SK-N-SH (cell line): ENCODE results near the gene CCDC88C. TPM values are rescaled to one million over a fixed set of nuclear protein-coding genes. Genes with fewer than 3 reads are reported as not detected.

Experiments used
- CTCF ChIA-PET: fragments of 300-600, 350-600 bp; formaldehyde crosslinking; extraction: SDS; loops from one replicate; lab custom pipeline; 2021; lab: Yijun Ruan, JAX
- POLR2A ChIA-PET: fragments of 350-600 bp; sonication (Branson Sonifier 250); formaldehyde crosslinking; extraction: SDS; loops from one replicate; lab custom pipeline; 2020; ENCODE audit warnings: antibody characterized with exemption, inconsistent platforms; lab: Yijun Ruan, JAX
- DNase-seq: peaks from one replicate; pipeline ENCODE4 v3.0.0; 2012
- H2AFZ ChIP-seq: fragments of 200-600 bp; sonication (generic); 2 replicates; pipeline ENCODE4 v1.8.1; 2016; ENCODE audit warnings: antibody characterized with exemption, mild to moderate bottlenecking, low read depth
- H3F3A ChIP-seq: fragments of 200-600 bp; sonication (generic); replicated peaks from 2 replicates; pipeline ENCODE3; 2016; ENCODE audit warnings: antibody characterized with exemption, mild to moderate bottlenecking; ENCODE audit not compliant: insufficient read depth
- H3K27ac ChIP-seq, 2 experiments: fragments of 200-500 bp in 1 of 2; fragments of 200-600 bp in 1 of 2; sonication (Bioruptor generic) in 1 of 2; sonication (generic), shearing (Covaris generic) in 1 of 2; 2 replicates each; pipeline versions ENCODE4 v1.5.1 to v1.6.1; 2014 to 2016; ENCODE audit warnings: low read depth in 2 of 2, inconsistent platforms in 1 of 2, low read length in 1 of 2, mild to moderate bottlenecking in 1 of 2, mixed read lengths in 1 of 2
- H3K27me3 ChIP-seq: fragments of 200-600 bp; sonication (generic), shearing (Covaris generic); 2 replicates; pipeline ENCODE4 v1.6.1; 2016; ENCODE audit warnings: mixed run types; ENCODE audit not compliant: insufficient read depth
- H3K36me3 ChIP-seq, 2 experiments: fragments of 200-500 bp in 1 of 2; fragments of 200-600 bp in 1 of 2; sonication (Bioruptor generic) in 1 of 2; sonication (generic) in 1 of 2; replicated peaks in 1 of 2; 2 replicates each; pipeline versions ENCODE3 to v1.5.1; 2014 to 2016; ENCODE audit warnings: low read length in 1 of 2, mild to moderate bottlenecking in 1 of 2; ENCODE audit not compliant: insufficient read depth in 2 of 2, control insufficient read depth in 1 of 2
- H3K4me1 ChIP-seq, 2 experiments: fragments of 200-500 bp in 1 of 2; fragments of 200-600 bp in 1 of 2; sonication (Bioruptor generic) in 1 of 2; sonication (generic), shearing (Covaris generic) in 1 of 2; 2 replicates each; pipeline versions ENCODE4 v1.5.1 to v1.6.1; 2014 to 2016; ENCODE audit warnings: low read depth in 1 of 2, low read length in 1 of 2, mixed run types in 1 of 2; ENCODE audit not compliant: insufficient read depth in 2 of 2, control insufficient read depth in 1 of 2
- H3K4me2 ChIP-seq: fragments of 200-600 bp; sonication (generic), shearing (Covaris generic); 2 replicates; pipeline ENCODE4 v1.6.1; 2017; ENCODE audit warnings: mixed run types
- H3K4me3 ChIP-seq, 2 experiments: fragments of 200-500 bp in 1 of 2; fragments of 200-600 bp in 1 of 2; sonication (Bioruptor generic) in 1 of 2; sonication (generic), shearing (Covaris generic) in 1 of 2; 2 replicates each; pipeline versions ENCODE4 v1.5.1 to v1.8.1; 2014 to 2016; ENCODE audit warnings: low read depth in 2 of 2, inconsistent platforms in 1 of 2, low read length in 1 of 2, mild to moderate bottlenecking in 1 of 2, mixed read lengths in 1 of 2, moderate library complexity in 1 of 2
- H3K79me2 ChIP-seq: fragments of 200-600 bp; sonication (generic); 2 replicates; pipeline ENCODE4 v1.8.1; 2017; ENCODE audit warnings: mild to moderate bottlenecking; ENCODE audit not compliant: insufficient read depth
- H3K9ac ChIP-seq: fragments of 200-600 bp; sonication (generic); 2 replicates; pipeline ENCODE4 v1.6.1; 2017; ENCODE audit warnings: mixed run types
- H3K9me2 ChIP-seq: fragments of 200-600 bp; sonication (generic); 2 replicates; pipeline ENCODE4 v1.6.1; 2017; ENCODE audit warnings: mixed run types
- H3K9me3 ChIP-seq: fragments of 200-600 bp; sonication (generic); 2 replicates; pipeline ENCODE4 v1.6.1; 2017; ENCODE audit warnings: mixed run types, mild to moderate bottlenecking, moderate library complexity
- H4K20me1 ChIP-seq: fragments of 200-600 bp; sonication (generic); 2 replicates; pipeline ENCODE4 v1.6.1; 2017; ENCODE audit warnings: mild to moderate bottlenecking, mixed run types; ENCODE audit not compliant: insufficient read depth
- CTCF ChIP-seq: fragments of 200-600 bp; sonication (generic); IDR thresholded peaks from 2 replicates; pipeline ENCODE4 v1.6.1; 2017; ENCODE audit warnings: antibody characterized with exemption, mild to moderate bottlenecking, moderate library complexity
- EP300 ChIP-seq, 2 experiments: IDR thresholded peaks; 2 replicates each; pipeline versions ENCODE4 v1.4.0 to v1.6.1; 2012; ENCODE audit warnings: borderline replicate concordance in 1 of 2, low read depth in 1 of 2, low read length in 1 of 2
- EZH2phosphoT487 ChIP-seq: fragments of 200-600 bp; sonication (generic); IDR thresholded peaks from 2 replicates; pipeline ENCODE4 v1.6.1; 2017; ENCODE audit warnings: low read depth, mixed run types, mild to moderate bottlenecking, antibody characterized with exemption, moderate library complexity, borderline replicate concordance
- FOXM1 ChIP-seq: IDR thresholded peaks from 2 replicates; pipeline ENCODE4 v1.4.0; 2012; ENCODE audit warnings: low read depth, mild to moderate bottlenecking
- GABPA ChIP-seq: IDR thresholded peaks from 2 replicates; pipeline ENCODE4 v1.4.0; 2012; ENCODE audit warnings: low read depth, mild to moderate bottlenecking
- MAX ChIP-seq: IDR thresholded peaks from 2 replicates; pipeline ENCODE4 v1.4.0; 2012; ENCODE audit warnings: low read depth
- MXI1 ChIP-seq: IDR thresholded peaks from 2 replicates; pipeline ENCODE4 v1.6.1; 2012; ENCODE audit warnings: mild to moderate bottlenecking, low read depth, low read length, improper control_type of control experiment
- RAD21 ChIP-seq: IDR thresholded peaks from 2 replicates; pipeline ENCODE4 v1.6.1; 2012; ENCODE audit warnings: mild to moderate bottlenecking, low read length
- RCOR1 ChIP-seq: fragments of 150-350 bp; IDR thresholded peaks from 2 replicates; pipeline ENCODE4 v1.6.1; 2017; ENCODE audit warnings: antibody characterized with exemption, low read length
- RFX5 ChIP-seq: IDR thresholded peaks from 2 replicates; pipeline ENCODE4 v1.6.1; 2012; ENCODE audit warnings: mild to moderate bottlenecking, improper control_type of control experiment, low read length
- TEAD4 ChIP-seq: IDR thresholded peaks from 2 replicates; pipeline ENCODE4 v1.4.0; 2012; ENCODE audit warnings: mild to moderate bottlenecking, borderline replicate concordance; ENCODE audit not compliant: insufficient read depth
- YY1 ChIP-seq: IDR thresholded peaks from 2 replicates; pipeline ENCODE4 v1.4.0; 2012; ENCODE audit warnings: low read depth, mild to moderate bottlenecking
- WGBS: methylation state at CpG from one replicate; pipeline ENCODE4 v1.1.6; 2017; ENCODE audit warnings: low lambda C conversion rate; 5-methylcytosine and 5-hydroxymethylcytosine counted together
- polyA plus RNA-seq, 3 experiments: library from polyadenylated mRNA; depleted of rRNA; stranded (reverse); fragments of >200 nt; gene quantifications; 2 replicates each; pipeline ENCODE4 v1.2.3, GENCODE V29; 2012

CCDC88C gene
- polyA plus RNA-seq, 1 of the 3 experiments (the other 2 are of a cell fraction), result 0.39 TPM

GRCh38 chr14:91373591-91374254 is 43.9 kb downstream of the CCDC88C start:
- Histone ChIP-seq H3K9ac (no peak overlapping the region), H3K36me3 (no peaks in the 10 kb centered on the region), H3K4me3 (no peak overlapping the region), H3K9me2 (no peaks in the 10 kb centered on the region), H3K27ac (peak overlapping the region in 1 of 2 experiments; percentile 72; a peak in 2 of 4 replicates), H3K4me2 (no peak overlapping the region), H4K20me1 (no peaks in the 10 kb centered on the region), H3K4me1 (peaks cover 16 to 91% of the 10 kb centered on the region in 2 experiments), H3F3A (no peaks in the 10 kb centered on the region), H3K79me2 (no peaks in the 10 kb centered on the region), H3K9me3 (no peaks in the 10 kb centered on the region), H2AFZ (no peak overlapping the region), H3K27me3 (no peaks in the 10 kb centered on the region)
- POLR2A ChIA-PET, result interaction anchor here (1.5 kb wide), 1 partner anchor 25 kb away, joined by 6 read pairs; no protein-coding TSS in a partner anchor
- peak; percentile 55 for DNase-seq
- CTCF ChIA-PET, result interaction anchor here (1.1 to 14.4 kb wide), 9 partner anchors 11 to 471 kb away, joined by 3 to 154 read pairs (median 3); partner anchors contain the start of gene CCDC88C
- WGBS, result 49% methylated on average over 9 of the region's 11 CpGs
- TF ChIP-seq CTCF, result no peak
- no peak for TF ChIP-seq TEAD4
- no peak for TF ChIP-seq YY1
- no peak for TF ChIP-seq RCOR1
- TF ChIP-seq EZH2phosphoT487, result no peak

GRCh38 chr14:91372671-91373495 is 44.7 kb downstream of the CCDC88C start:
- peak overlapping the region in 1 of 2 experiments; percentile 72; a peak in 2 of 4 replicates for H3K27ac ChIP-seq
- TF ChIP-seq RFX5, result no peak
- no peak for TF ChIP-seq GABPA
- TF ChIP-seq EP300 (IDR thresholded peaks at IDR 0.05; ENCODE audit: borderline replicate concordance in 1 of 2, low read depth in 1 of 2, low read length in 1 of 2), result peak in 1 of 2 experiments; percentile 33; a peak in 1 of 4 replicates
- TF ChIP-seq RAD21, result peak; percentile 39
- TF ChIP-seq MXI1, result peak; percentile 57; the same call in 1 of the 2 replicates
- no peak for TF ChIP-seq FOXM1
- TF ChIP-seq MAX, result no peak
- TF ChIP-seq, all 33 proteins: peak for 3
- no peak overlapping the region for H3K4me3 ChIP-seq
- H2AFZ ChIP-seq, result no peak overlapping the region
- H3K36me3 ChIP-seq, result no peaks in the 10 kb centered on the region
- 36% methylated on average over 6 of the region's 17 CpGs for WGBS
- H3K4me1 ChIP-seq, result peaks cover 16 to 84% of the 10 kb centered on the region in 2 experiments
- no peaks in the 10 kb centered on the region for H3K79me2 ChIP-seq
- H4K20me1 ChIP-seq, result no peaks in the 10 kb centered on the region
- H3K9me2 ChIP-seq, result no peaks in the 10 kb centered on the region
- ChIA-PET POLR2A (interaction anchor here (1.5 kb wide), 1 partner anchor 25 kb away, joined by 6 read pairs; no protein-coding TSS in a partner anchor), CTCF (interaction anchor here (0.6 to 14.4 kb wide), 12 partner anchors 13 to 153 kb away, joined by 3 to 154 read pairs (median 4); partner anchors contain the start of gene CCDC88C)
- no peaks in the 10 kb centered on the region for H3K27me3 ChIP-seq
- H3K9ac ChIP-seq, result no peak overlapping the region
- peak; percentile 70 for DNase-seq
- H3K4me2 ChIP-seq, result no peak overlapping the region
- H3K9me3 ChIP-seq, result no peaks in the 10 kb centered on the region
- H3F3A ChIP-seq, result no peaks in the 10 kb centered on the region
